Eye (tissue), 1 donor: ENCODE measurements around the gene CGNL1.
A peak's percentile ranks its signal among the peaks of the same experiment; 100 is the strongest.

Experiments
- DNase-seq: peaks from one replicate; pipeline ENCODE4 v3.0.0-alpha.2; 2015

The CGNL1 gene

GRCh38 chr15:57527382-57528091 is 151.2 kb downstream of the CGNL1 start:
- peak; percentile 92 for DNase-seq

- DNase-seq = no peak
These were observed 152.7 kb downstream of the CGNL1 start for GRCh38 chr15:57528940-57529565.

GRCh38 chr15:57529748-57530147 is 153.4 kb downstream of the CGNL1 start:
- DNase-seq = no peak

- no peak for DNase-seq
These were observed 156.6 kb downstream of the CGNL1 start for GRCh38 chr15:57532731-57533447.

GRCh38 chr15:57533448-57533799 is 157.1 kb downstream of the CGNL1 start:
- peak; percentile 41 for DNase-seq

- DNase-seq = no peak
These were observed 158.0 kb downstream of the CGNL1 start for GRCh38 chr15:57534281-57534680.

- peak; percentile 60 for DNase-seq
These were observed 160.8 kb downstream of the CGNL1 start for GRCh38 chr15:57537072-57537471.

- DNase-seq = no peak
These were observed 161.4 kb downstream of the CGNL1 start for GRCh38 chr15:57537488-57538264.

GRCh38 chr15:57538265-57538529 is 161.9 kb downstream of the CGNL1 start:
- no peak for DNase-seq

GRCh38 chr15:57538821-57539220 is 162.5 kb downstream of the CGNL1 start:
- DNase-seq = no peak

GRCh38 chr15:57540211-57540610 is 163.9 kb downstream of the CGNL1 start:
- DNase-seq = no peak

- DNase-seq = no peak
These were observed 164.4 kb downstream of the CGNL1 start for GRCh38 chr15:57540736-57541135.

- no peak for DNase-seq
These were observed 165.0 kb downstream of the CGNL1 start for GRCh38 chr15:57541271-57541670.

GRCh38 chr15:57541805-57542504 is 165.7 kb downstream of the CGNL1 start:
- DNase-seq = peak; percentile 88

- DNase-seq = no peak
These were observed 166.2 kb downstream of the CGNL1 start for GRCh38 chr15:57542505-57542817.

- DNase-seq = no peak
These were observed 168.7 kb downstream of the CGNL1 start for GRCh38 chr15:57544848-57545480.

- DNase-seq = no peak
These were observed 169.7 kb downstream of the CGNL1 start for GRCh38 chr15:57545995-57546394.

- DNase-seq = no peak
These were observed 171.0 kb downstream of the CGNL1 start for GRCh38 chr15:57547243-57547755.

- DNase-seq = no peak
These were observed 172.0 kb downstream of the CGNL1 start for GRCh38 chr15:57548351-57548750.

GRCh38 chr15:57548835-57549234 is 172.5 kb downstream of the CGNL1 start:
- DNase-seq = no peak

- no peak for DNase-seq
These were observed 173.6 kb downstream of the CGNL1 start for GRCh38 chr15:57549935-57550334.

GRCh38 chr15:57550640-57551039 is 174.3 kb downstream of the CGNL1 start:
- DNase-seq = no peak
